ENCODE measurements around the gene ZNF416.
A peak's percentile ranks its signal among the peaks of the same experiment; 100 is the strongest.

ZNF416 gene

DNA sequence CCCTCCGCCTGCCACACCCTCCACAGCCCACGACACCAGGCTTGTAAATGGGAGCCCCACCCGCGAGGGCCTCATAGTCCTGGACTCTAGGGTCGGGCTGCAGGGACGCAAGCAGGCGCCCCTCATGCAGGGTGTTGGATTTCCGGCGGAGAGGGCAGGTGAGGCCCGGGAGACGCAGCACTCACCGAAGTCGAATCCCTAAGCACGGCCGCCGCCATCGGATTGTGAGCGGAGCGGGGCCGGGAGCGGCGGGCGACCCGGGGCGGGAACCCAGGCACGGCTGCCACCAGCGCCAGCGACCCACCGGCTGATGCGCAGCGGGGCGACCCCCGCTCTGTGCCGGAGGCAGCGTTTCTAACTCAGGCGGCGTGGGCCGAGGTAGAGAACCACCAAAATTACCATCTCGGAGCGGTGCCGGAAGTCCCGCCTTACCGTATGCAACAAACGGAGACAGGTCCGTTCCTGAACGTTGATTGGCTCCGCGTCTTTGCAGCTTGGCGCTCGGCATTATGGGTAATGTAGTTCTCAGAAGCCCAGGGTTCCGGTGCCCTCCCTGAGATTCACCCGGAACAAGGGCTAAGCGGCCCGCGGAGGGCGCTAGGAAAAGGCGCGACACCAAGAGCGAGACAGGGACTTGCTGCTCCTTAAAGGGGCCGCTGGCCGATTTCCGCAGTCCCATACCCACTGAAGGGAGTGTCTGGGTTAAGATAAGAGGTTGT, at the start of gene ZNF416:
Gene ZNF416 (minus strand): TSS at position 425 of the 719 bp plus-strand sequence. CDS start 207 bp downstream, at position 218.
- DNase-seq: peak; percentile 95

DNA sequence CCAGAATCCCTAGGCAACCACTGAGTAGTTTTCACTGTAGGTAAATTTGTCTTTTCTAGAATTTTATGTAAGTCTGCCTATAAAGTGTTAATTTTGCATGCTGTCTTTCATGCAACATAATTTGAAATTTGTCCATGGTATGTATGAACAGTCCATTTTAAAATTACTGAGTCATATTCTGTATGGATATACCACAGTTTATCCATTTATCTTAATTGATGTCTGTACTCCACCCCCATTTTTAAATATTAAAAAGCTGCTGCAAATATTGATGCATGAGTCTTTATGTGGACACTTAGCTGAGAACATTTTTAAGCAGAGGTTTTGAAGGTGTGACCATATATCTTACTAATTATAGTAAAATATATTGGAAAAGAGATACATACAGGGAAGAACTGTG, 44.4 kb upstream of the ZNF416 start:
- no peak for DNase-seq

DNA sequence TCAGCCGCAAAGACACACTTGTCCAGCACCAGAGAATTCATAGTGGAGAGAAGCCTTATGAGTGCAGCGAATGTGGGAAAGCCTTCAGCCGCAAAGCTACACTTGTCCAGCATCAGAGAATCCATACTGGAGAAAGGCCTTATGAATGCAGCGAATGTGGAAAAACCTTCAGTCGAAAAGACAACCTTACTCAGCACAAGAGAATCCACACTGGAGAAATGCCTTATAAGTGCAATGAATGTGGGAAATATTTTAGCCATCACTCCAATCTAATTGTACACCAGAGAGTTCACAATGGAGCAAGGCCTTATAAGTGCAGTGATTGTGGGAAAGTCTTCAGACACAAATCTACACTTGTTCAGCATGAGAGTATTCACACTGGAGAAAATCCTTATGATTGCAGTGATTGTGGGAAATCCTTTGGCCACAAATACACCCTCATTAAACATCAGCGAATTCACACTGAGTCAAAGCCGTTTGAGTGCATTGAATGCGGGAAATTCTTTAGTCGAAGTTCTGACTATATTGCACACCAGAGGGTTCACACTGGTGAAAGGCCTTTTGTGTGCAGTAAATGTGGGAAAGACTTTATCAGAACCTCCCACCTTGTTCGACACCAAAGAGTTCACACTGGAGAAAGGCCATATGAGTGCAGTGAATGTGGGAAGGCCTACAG, 42.1 kb upstream of the ZNF416 start:
- DNase-seq: no peak

DNA sequence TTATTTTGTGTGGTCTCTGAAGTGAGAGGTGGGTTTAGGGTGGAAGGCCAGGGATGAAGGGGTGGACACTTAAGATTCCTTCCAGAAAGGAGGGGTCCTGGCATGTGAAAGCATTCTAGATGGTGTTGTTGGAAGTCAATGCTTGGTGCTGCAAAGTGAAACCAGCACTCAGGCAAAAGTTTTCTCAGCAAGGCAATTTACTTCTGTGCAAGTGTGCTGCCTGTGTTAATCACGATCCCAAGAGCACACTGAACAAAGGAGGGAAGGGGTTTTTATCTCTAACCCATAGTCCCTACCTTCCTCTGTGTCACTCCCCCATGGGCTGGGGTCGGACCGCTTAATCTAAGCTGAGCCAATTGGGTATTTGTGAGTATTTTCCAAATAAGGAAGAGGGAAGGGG, 36.6 kb upstream of the ZNF416 start:
- DNase-seq: no peak

DNA sequence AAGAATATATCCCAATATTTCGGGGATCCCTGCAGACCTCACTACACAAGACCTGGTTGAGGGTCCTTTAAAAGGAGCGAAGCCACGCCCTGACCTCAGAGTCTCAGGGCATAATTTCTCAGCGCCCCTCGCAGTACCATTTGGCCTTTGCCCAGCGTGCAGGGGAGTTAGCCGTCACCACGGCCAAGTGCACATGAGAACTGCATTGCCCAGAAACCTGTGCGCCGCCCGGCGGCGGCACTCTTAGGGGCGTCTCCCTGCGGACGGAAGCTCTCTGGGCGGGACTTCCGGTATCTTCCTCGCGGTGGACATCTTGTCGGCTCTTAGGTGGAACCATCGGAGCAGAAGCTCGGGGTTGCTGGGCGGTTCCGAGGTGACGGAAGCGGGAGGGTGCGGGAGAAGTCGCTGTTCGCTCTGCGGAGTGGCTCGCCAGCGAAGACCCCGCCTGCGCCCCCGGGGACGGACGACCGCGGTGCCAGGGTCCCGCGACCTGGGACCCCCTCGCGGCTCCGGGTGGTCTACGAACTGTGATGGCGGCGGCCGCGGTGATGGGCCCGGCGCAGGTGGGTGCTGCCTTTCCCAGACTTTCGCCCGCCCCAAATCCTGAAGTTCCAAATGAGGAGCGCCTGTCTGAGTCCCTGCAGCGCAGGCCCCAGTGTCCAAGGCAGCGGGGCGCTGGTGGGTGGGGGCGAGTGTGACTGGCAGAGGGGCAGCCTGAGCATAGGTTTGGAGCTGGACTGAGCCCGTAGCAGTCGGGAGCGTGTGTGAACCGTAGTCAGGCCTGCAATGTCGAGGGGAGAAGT, 35.4 kb upstream of the ZNF416 start, which contains the start of gene ZNF134:
Gene ZNF134 (plus strand): TSS at position 302 of the 803 bp plus-strand sequence. CDS start 5,227 bp downstream, outside the sequence.
- peak; percentile 85 for DNase-seq

DNA sequence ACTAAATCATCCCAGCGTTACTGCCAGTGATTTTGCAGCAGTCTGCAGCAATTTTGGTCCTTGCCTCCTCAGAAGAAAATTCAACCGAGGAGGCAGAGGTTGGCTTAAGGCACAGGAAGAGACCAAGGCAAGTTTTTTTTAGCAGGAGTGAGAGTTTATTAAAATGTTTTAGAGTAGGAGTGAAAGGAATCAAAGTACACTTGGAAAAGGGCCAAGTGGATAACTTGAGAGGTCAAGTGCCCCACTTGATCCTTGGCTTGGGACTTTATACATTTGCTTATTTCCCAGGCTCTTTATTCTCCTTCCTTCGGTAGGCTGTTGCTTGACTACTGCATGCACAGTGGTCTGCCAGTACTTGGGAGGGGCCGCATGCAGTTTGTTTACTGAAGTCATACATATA, 32.4 kb upstream of the ZNF416 start:
- no peak for DNase-seq

DNA sequence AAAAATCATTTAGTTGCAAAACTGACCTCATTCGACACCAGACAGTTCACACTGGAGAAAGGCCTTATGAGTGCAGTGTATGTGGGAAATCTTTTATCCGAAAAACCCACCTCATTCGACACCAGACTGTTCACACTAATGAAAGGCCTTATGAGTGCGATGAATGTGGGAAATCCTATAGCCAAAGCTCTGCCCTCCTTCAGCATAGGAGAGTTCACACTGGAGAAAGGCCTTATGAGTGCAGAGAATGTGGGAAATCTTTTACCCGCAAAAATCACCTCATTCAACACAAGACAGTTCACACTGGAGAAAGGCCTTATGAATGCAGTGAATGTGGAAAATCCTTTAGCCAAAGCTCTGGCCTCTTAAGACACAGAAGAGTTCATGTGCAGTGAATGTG, 28.2 kb upstream of the ZNF416 start:
- no peak for DNase-seq

DNA sequence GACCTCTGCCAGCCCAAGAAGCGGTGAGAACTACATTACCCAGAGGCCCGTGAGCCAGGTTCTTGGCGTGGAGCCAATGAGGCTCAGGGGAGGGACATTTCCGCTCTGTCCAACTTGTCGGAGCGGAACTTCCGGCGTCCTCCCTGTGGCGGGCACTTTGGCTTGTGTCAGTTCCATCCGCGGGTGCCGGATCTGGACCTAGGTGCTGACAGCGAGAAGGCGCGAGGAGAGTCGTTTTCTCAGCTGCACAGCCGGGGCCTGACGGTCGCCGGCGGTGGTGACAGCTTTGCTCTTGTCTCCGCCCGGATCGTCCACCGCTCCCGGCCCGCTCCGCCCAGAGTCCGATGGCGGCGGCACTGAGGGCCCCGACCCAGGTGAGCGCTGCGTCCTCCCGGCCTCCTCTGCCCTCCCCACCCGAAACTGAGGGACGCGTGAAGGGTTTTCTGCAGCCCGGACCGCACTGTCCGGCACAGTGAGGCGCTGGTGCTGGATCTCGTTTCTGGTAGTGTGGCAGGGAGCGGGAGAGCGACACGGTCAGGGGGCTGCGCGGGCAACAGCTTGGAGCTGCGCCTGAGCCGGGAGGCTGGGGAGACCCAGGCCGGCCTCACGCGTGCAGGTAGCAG, 21.2 kb upstream of the ZNF416 start, which contains the start of gene ZNF530:
Gene ZNF530 (plus strand): TSS at position 125 of the 623 bp plus-strand sequence. CDS start 4,461 bp downstream, outside the sequence.
- peak; percentile 62 for DNase-seq

DNA sequence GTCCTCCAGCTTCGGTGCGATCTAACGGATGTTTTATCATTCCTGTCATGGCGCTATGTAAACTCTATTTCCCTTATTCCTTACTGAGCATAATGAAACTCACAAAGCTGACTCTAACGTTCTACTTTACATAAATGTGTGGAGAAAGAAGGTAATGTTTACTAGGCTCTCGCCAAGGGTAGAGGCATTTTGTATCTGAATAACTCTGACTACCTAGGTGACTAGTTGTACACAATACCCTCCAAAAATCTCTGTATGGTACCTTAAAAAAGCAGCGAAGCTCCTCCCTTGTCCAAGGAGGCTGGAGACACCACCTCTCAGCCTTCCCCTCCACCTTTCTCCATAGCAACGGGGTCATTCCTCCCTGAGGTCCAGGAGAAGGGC, 20.7 kb upstream of the ZNF416 start:
- no peak for DNase-seq

DNA sequence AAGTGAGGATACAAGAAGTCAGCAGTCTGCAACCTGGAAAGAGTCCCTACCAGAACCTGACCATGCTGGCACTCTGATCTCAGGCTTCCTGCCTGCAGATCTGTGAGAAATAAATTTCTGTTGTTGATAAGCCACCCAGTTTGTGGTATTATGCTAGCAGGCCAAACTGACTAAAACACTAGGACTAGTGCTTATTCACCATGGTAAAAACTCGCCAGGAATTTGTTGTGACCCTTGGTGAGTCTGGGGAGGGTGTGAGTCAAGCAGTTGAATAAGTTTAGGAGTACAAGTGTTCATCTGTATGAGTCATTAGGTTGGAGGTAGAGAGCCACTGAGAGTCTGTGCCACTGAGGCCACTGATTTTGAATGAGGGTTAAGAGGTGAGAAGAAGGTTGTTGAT, 8.8 kb upstream of the ZNF416 start:
- no peak for DNase-seq

DNA sequence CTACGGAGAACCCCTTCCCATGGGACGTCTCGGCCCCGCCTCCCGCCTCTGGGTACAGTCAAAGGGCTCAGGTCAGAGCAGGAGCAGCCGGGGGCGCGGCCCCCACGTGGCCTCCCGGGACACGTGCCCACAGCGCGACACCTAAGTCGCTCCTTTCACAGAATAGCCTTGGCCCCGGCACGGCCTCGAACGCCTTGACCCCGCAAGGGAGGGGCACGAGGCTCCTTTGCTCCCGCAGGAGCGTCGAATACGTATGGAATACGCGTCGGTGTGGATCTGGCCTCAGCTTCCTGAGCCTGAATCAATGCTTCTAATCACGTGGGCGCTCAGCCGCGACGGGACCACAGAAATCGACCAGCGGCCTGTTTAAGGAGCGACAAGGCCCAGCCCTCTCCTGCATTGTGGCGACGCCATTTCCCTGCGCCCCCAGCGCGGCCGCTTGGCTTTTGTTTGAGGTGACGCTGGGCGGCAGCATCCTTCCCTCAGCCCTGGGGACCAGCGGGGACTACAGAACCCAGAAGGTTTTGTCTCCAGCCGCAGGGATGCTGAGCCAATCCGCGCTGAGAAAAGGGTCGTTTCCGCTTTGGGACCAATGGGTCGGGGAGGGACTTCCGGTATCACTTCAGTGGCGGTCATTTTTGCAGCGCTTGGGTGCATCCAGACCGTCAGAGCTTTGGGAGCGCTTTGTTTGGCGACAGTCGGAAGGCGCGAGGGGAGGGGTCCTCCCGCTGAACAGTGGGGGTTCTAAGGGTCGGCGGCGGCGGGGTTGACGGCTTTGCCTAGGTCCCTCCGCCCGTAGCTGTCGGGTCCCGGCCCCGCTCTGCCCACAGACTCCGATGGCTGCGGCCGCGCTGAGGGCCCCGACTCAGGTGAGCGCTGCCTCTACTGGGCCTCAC, 5.1 kb upstream of the ZNF416 start, which contains the start of gene ZIK1:
Gene ZIK1 (plus strand): TSS at position 625 of the 896 bp plus-strand sequence. CDS start 212 bp downstream, at position 837.
- peak; percentile 80 for DNase-seq

DNA sequence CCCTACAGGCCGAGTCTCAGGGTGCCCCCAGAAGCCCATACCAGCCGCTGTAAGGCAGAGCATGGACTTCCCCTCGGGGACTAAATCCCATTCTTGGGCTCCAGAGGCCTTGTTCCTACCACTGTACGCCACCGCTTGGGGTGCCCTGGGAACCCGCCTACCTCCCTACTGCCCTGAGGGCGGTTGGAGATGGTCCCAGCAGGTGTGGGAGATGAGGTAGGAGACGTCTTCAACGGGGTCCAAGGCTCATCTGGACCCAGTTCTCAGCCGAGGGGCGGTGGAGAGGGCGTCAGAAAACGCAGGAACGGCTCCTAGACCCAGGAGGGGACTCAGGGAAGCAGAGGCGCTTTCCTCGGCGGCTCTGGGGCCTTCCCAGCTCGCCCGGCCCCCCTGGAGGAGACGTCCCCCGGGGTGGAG, 4.4 kb upstream of the ZNF416 start:
- no peak for DNase-seq

DNA sequence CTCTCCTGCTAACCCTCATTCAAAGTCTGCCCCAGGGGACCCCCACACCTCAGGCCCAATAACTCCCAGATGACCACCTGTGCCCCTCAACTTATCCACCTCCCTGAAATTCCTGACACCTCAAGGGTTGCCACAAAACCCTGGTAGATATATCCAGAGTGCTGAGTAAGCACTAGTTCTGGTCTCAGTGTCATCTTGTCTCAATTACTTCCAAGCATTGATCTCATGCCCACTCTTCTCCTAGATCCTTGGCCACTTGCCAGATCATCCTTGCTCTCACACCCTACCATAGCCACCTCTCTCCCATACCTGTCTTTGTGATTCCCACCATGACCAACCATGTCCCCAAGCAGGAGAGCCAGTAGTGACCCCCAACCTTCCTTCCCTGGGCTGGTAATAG, 2.0 kb downstream of the ZNF416 start:
- no peak for DNase-seq

DNA sequence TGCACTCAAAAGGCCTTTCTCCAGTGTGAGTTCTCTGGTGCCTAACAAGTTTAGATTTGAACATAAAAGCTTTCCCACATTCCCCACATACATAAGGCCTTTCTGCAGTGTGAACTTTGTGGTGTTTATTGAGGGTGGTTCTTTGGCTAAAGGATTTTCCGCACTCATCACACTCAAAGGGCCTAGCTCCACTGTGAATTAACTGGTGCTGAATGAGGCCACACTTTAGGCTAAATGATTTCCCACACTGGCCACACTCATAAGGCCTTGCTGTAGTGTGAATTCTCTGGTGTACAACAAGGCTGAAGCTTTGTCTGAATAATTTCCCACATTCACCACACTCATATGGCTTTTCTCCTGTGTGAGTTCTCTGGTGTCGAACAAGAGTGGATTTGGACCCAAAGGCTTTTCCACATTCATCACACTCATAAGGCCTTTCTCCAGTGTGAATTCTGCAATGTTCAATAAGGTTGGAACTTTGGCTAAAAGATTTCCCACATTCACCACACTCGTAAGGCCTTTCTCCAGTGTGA, 6.2 kb downstream of the ZNF416 start:
- DNase-seq: no peak

DNA sequence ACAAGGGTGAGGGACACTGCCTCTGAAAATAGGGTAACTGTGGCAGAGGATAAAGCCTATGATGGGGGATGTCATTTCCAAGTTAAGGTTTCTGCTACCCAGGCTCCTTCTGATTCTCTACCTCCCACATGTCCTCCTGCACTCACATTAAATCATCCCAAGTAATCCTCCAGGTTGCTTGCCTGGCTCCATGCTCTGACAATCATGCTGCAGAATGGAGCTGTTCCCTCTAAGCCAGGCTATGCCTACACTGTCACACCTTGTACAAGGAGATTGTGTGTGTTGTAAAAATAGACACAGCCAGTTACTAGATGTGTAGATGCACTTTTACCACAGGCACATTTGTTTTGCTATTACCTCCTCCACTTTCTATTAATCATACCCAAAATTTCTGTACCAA, 8.0 kb downstream of the ZNF416 start:
- DNase-seq: no peak

DNA sequence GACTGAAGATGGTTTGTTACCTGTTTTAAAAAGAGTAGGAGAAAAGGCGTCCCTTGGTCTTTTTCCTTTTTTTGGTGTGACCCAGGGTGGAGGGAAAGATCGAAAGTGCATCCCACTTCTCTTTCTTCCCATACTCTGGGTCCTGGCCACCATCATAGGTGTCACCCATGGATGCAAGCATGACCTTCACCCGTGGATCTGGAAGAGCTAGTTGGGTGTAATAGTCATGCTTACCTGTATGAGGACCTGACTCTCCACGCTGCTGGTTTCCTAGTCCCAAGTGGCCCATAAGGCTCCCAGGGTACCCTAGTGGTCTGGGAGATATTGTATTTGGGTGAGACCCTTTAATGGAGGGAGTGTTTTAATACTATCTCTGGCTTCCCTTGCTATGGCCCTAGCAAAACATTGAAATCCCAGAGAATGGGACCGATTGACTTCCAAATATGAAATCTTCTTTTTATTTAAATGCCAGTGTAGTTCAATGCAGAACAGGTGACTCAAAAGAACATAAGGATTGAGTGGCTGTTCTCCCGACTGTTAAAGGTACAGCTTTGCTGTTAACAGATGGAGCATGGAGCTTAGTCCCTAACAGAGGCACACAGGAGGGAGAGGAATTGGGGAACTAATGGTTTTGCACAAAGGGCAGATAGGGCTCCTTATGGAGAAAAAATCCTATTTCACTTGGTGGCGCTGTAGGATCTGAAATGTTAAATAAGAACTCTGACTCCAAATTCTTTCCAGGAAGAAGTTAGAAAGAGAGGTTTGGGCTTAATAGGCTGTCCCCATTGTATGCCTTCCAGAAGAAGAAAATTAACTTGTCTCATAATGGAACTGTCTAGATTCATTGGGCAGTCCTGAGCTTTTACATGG, 12.1 kb downstream of the ZNF416 start:
- DNase-seq: no peak

DNA sequence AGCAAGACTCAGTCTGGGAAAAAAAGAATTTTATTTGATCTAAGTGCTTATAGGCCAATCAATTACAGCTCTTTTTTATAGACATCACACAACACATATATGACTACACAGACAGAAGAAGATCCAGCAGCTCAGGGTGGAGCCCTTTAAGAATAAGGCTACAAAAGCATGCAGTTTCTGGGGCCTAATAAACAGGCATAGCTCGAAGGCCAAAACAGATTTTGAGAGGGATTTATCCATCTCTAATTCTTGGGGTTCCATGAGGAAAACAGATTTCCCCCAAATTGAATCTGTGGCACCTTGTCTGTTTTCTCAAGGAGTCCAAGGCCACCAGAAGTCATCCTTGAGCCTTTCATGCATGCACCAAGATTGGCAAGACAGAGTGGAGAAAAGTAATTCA, 15.2 kb downstream of the ZNF416 start:
- no peak for DNase-seq

DNA sequence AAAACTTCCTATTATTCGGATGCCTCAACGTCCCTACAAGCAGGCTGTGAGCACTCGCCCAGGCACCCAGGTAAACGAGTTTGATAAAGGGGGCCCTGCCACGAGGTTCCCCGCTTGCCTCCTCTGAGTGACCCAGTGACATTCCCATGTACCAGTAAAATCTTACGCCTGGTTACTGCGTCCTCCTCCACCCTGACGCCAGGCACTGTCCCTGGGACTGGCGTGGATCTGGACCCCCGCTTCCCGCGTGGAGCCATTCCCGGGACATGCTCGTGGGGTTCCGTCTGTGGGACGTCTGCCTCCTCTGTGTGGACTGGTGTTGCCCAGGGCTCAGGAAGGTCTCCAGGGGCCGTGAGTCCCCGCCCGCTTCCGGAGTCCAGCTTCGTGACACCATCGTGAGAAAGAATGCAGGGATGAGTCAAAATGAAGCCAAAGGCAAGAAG, 18.6 kb downstream of the ZNF416 start:
- no peak for DNase-seq

DNA sequence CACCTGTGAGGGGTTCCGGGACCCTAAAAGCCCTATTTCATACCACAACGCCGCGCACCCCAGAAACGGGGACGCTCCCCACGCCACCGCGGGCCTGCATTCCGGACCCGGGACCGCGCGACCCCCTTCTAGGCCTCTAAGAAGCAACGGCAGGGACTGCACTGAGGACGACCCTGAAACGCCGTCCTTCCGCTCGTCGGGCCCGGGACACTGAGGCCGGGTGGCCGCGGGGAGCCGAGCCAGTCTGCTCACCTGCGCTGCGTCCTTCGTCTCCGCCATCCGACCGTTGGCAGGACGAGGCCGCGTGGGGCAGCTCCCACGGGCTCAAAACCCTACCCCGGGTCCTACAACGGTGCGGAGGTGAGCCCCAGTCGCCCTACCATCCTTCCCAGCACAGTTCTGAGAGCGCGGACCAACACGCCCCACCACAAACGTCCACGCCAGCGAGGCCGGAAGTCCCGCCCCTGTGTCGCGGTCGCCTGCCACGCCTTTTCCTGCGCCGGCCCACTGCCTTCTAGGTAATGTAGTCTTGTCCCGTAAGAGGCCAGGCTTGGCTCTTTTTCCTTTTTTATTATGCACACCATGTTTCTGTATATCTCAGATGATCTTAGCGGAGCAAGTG, 19.2 kb downstream of the ZNF416 start, which contains the start of gene ZNF550:
Gene ZNF550 (minus strand): TSS at position 460 of the 622 bp plus-strand sequence. CDS start 181 bp downstream, at position 279.
- DNase-seq: peak; percentile 57

DNA sequence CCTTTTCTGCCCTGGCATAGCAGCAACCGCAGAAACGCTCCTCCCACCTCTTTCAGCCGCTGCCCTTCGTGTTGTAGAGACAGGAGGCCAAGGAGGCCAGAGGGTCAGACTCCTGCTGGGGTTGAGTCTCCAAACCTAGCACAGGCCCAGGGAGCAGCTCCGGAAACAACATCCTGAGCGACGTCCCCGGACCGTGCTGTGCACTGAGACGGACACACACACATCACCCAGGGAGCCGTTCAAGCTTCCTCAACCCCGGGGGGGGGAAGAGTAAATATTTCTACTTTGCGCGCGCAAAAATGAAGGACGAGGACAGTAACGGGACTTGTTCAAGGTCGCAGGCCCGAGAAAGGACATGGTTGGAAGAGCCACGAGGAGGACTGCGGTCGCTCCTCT, 19.7 kb downstream of the ZNF416 start:
- no peak for DNase-seq

All from NCI-H524 treated with DMSO at 0.1 percent for 48 hours (cell line).